A549 (cell line): ENCODE results near the gene LAMTOR5.

ENCODE experiments used
- BHLHE40 ChIP-seq: IDR thresholded peaks from 2 replicates; pipeline ENCODE4 v1.6.1; 2012; ENCODE audit warnings: low read depth, low read length, inconsistent platforms
- CEBPB ChIP-seq, 2 experiments: fragments of >200 bp in 1 of 2; sonication (Bioruptor Twin) in 1 of 2; formaldehyde crosslinking in 1 of 2; IDR thresholded peaks; 2 replicates each; pipeline ENCODE4 v1.6.1; 2012 to 2016
- EP300 ChIP-seq, 2 experiments: fragments of >200 bp; sonication (Bioruptor Twin); formaldehyde crosslinking; IDR thresholded peaks; 2 replicates in 1 of 2; 3 replicates in 1 of 2; pipeline ENCODE4 v1.6.1; 2016 to 2017
- MYC ChIP-seq: IDR thresholded peaks from 2 replicates; pipeline ENCODE4 v1.6.1; 2012; ENCODE audit warnings: mild to moderate bottlenecking, inconsistent platforms, low read length, improper control_type of control experiment, borderline replicate concordance
- NPAS2 ChIP-seq: fragments of 250-450 bp; sonication (Bioruptor Pico); IDR thresholded peaks from 2 replicates; pipeline ENCODE4 v1.8.0; 2022; ENCODE audit warnings: mild to moderate bottlenecking, moderate library complexity, borderline replicate concordance
- RAD21 ChIP-seq, 2 experiments: fragments of >200 bp in 1 of 2; sonication (Bioruptor Twin) in 1 of 2; formaldehyde crosslinking in 1 of 2; IDR thresholded peaks in 1 of 2; conservative IDR thresholded peaks in 1 of 2; 2 replicates in 1 of 2; 3 replicates in 1 of 2; pipeline ENCODE4 v1.6.1; 2012 to 2018; ENCODE audit warnings: inconsistent platforms in 1 of 2
- RCOR1 ChIP-seq: fragments of 150-350 bp; IDR thresholded peaks from 2 replicates; pipeline ENCODE4 v1.6.1; 2014; ENCODE audit warnings: antibody characterized with exemption, low read length, low read depth
- SMC3 ChIP-seq: fragments of >200 bp; sonication (Bioruptor Twin); formaldehyde crosslinking; IDR thresholded peaks from 3 replicates; pipeline ENCODE4 v1.6.1; 2018; ENCODE audit warnings: inconsistent platforms
- TF ChIP-seq, protein P1 (sequence below): fragments of >200 bp; sonication (Bioruptor Twin); formaldehyde crosslinking; IDR thresholded peaks from 3 replicates; pipeline ENCODE4 v1.5.1; 2016
- TF ChIP-seq, protein P2 (sequence below): IDR thresholded peaks from 2 replicates; pipeline ENCODE4 v1.6.1; 2012
- TF ChIP-seq, protein P3 (sequence below): IDR thresholded peaks from 2 replicates; pipeline ENCODE4 v1.6.1; 2012; ENCODE audit warnings: low read depth, borderline replicate concordance
- TF ChIP-seq, protein P4 (sequence below): fragments of 450-650 bp; IDR thresholded peaks from 2 replicates; pipeline ENCODE4 v1.6.1; 2014; ENCODE audit warnings: antibody characterized with exemption

DNA sequence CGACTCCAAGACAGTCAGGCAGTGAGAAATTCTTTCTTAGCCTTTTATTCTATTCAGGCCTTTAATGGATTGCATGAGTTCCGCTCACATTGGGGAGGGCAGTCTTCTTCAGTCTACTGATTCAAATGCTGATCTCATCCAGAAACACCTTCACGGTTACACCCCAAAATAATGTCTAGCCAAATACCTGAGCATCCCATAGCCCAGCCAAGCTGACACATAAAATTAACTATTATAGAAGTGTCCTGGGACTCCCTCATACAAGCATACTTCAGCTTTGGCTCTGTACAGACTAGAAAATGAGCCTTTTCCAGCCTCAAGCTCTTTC lies 13.0 kb downstream of the LAMTOR5 start:
- TF ChIP-seq, protein P1, sequence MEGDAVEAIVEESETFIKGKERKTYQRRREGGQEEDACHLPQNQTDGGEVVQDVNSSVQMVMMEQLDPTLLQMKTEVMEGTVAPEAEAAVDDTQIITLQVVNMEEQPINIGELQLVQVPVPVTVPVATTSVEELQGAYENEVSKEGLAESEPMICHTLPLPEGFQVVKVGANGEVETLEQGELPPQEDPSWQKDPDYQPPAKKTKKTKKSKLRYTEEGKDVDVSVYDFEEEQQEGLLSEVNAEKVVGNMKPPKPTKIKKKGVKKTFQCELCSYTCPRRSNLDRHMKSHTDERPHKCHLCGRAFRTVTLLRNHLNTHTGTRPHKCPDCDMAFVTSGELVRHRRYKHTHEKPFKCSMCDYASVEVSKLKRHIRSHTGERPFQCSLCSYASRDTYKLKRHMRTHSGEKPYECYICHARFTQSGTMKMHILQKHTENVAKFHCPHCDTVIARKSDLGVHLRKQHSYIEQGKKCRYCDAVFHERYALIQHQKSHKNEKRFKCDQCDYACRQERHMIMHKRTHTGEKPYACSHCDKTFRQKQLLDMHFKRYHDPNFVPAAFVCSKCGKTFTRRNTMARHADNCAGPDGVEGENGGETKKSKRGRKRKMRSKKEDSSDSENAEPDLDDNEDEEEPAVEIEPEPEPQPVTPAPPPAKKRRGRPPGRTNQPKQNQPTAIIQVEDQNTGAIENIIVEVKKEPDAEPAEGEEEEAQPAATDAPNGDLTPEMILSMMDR, result no peak
- TF ChIP-seq CEBPB (IDR thresholded peaks at IDR 0.05) (no peak), NPAS2 (no peak), RCOR1 (no peak), MYC (no peak), BHLHE40 (no peak), SMC3 (no peak), RAD21 (conservative IDR thresholded peaks at IDR 0.05 in 1 of 2, IDR thresholded peaks at IDR 0.05 in 1 of 2) (no peak), EP300 (IDR thresholded peaks at IDR 0.05) (no peak)
- TF ChIP-seq, protein P2, sequence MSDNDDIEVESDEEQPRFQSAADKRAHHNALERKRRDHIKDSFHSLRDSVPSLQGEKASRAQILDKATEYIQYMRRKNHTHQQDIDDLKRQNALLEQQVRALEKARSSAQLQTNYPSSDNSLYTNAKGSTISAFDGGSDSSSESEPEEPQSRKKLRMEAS, result no peak
- TF ChIP-seq, protein P3, sequence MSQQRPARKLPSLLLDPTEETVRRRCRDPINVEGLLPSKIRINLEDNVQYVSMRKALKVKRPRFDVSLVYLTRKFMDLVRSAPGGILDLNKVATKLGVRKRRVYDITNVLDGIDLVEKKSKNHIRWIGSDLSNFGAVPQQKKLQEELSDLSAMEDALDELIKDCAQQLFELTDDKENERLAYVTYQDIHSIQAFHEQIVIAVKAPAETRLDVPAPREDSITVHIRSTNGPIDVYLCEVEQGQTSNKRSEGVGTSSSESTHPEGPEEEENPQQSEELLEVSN, result no peak
- TF ChIP-seq, protein P4, sequence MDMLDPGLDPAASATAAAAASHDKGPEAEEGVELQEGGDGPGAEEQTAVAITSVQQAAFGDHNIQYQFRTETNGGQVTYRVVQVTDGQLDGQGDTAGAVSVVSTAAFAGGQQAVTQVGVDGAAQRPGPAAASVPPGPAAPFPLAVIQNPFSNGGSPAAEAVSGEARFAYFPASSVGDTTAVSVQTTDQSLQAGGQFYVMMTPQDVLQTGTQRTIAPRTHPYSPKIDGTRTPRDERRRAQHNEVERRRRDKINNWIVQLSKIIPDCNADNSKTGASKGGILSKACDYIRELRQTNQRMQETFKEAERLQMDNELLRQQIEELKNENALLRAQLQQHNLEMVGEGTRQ, result no peak
